Thoracic aorta (tissue), 2 donors: Measurements from ENCODE around the gene AFDN. TPM values are rescaled to one million over a fixed set of nuclear protein-coding genes. Genes with fewer than 3 reads are reported as not detected.

Source experiments
- ATAC-seq: fragments of 150-250 bp; one replicate; pipeline ENCODE4 v1.8.0; 2017; ENCODE audit warnings: low read depth; ENCODE audit not compliant: insufficient number of reproducible peaks, low FRiP score
- DNase-seq: peaks from one replicate; pipeline ENCODE4 v3.0.0-alpha.2; 2020; ENCODE audit warnings: low spot score
- H3K27ac ChIP-seq, 2 donors: fragments of 200-600 bp; sonication (generic); 1 replicate in 1 of 2; 2 replicates in 1 of 2; pipeline ENCODE4 v1.5.1; 2016; ENCODE audit warnings: mild to moderate bottlenecking in 2 of 2, moderate library complexity in 2 of 2
- H3K27me3 ChIP-seq: fragments of 200-600 bp; sonication (generic); replicated peaks from 2 replicates; pipeline ENCODE4 v1.6.0; 2016; ENCODE audit warnings: mild to moderate bottlenecking; ENCODE audit not compliant: insufficient read depth
- H3K36me3 ChIP-seq: fragments of 200-600 bp; sonication (generic); one replicate; pipeline ENCODE4 v1.5.1; 2016
- H3K4me1 ChIP-seq, 2 donors: fragments of 200-600 bp; sonication (generic); 1 replicate in 1 of 2; 2 replicates in 1 of 2; pipeline versions ENCODE4 v1.5.1 to v1.6.0; 2016; ENCODE audit warnings: low read depth in 2 of 2, mild to moderate bottlenecking in 1 of 2; ENCODE audit not compliant: control insufficient read depth in 1 of 2
- H3K4me3 ChIP-seq: fragments of 200-600 bp; sonication (generic); 2 replicates; pipeline ENCODE4 v1.5.1; 2016; ENCODE audit warnings: mild to moderate bottlenecking
- H3K9me3 ChIP-seq: fragments of 200-600 bp; sonication (generic); 2 replicates; pipeline ENCODE4 v1.5.1; 2016
- total RNA-seq, 2 donors: library from RNA; depleted of rRNA; stranded (reverse); fragments of >200 nt; gene quantifications; one replicate each; pipeline versions ENCODE4 v1.1.0 to v1.2.3, GENCODE V29; 2016
- TF ChIP-seq, protein P1 (sequence below): fragments of 200-600 bp; sonication (generic); IDR thresholded peaks from one replicate; pipeline ENCODE4 v1.5.1; 2019; ENCODE audit warnings: antibody characterized with exemption

The AFDN gene
- total RNA-seq, 2 donors from 2014 or later = 70.5 to 79.5 TPM

DNA sequence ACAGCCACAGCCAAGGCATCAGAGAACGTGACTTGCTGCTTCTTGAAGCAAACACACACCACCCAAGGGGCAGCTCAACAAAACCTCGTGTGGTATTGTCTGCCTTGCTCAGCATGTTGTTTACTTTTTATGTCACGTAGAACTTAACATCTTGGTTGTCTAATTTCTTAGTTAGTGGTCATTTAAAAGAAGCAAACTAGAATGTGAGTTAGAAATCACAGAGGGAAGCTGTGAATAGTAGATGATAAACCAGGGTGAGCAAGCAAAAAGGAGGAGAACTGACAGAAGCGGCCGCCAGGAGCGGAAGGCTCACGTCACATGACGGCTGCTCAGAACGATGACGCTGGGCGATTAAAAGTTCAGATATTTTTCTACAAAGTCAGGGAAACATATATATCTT, 119.3 kb downstream of the AFDN start:
- Histone ChIP-seq H3K9me3 (no peaks in the 10 kb centered on the region), H3K27me3 (no peaks in the 10 kb centered on the region), H3K4me3 (no peak overlapping the region), H3K27ac (no peak overlapping the region), H3K36me3 (peaks cover 21% of the 10 kb centered on the region), H3K4me1 (no peaks in the 10 kb centered on the region)
- TF ChIP-seq, protein P1, sequence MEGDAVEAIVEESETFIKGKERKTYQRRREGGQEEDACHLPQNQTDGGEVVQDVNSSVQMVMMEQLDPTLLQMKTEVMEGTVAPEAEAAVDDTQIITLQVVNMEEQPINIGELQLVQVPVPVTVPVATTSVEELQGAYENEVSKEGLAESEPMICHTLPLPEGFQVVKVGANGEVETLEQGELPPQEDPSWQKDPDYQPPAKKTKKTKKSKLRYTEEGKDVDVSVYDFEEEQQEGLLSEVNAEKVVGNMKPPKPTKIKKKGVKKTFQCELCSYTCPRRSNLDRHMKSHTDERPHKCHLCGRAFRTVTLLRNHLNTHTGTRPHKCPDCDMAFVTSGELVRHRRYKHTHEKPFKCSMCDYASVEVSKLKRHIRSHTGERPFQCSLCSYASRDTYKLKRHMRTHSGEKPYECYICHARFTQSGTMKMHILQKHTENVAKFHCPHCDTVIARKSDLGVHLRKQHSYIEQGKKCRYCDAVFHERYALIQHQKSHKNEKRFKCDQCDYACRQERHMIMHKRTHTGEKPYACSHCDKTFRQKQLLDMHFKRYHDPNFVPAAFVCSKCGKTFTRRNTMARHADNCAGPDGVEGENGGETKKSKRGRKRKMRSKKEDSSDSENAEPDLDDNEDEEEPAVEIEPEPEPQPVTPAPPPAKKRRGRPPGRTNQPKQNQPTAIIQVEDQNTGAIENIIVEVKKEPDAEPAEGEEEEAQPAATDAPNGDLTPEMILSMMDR = no peak
- DNase-seq (no peak), ATAC-seq (no peak)

DNA sequence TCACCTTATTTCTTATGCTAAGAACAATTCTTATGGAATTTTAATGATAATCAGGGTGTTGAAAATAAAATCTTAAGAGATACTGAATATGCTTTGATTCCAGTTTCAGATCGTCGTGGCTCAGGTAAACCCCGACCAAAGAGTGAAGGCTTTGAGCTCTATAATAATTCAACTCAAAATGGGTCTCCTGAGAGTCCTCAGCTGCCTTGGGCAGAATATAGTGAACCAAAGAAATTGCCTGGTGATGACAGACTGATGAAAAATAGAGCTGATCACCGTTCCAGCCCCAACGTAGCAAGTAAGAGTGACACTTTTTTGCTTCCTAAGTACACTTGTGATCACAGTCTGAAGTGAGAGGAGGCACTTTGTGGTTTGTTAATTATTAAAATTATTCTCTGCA, 119.9 kb downstream of the AFDN start:
- Histone ChIP-seq H3K4me3 (no peak overlapping the region), H3K9me3 (no peaks in the 10 kb centered on the region), H3K27ac (no peak overlapping the region), H3K36me3 (peaks cover 27% of the 10 kb centered on the region), H3K27me3 (no peaks in the 10 kb centered on the region), H3K4me1 (no peaks in the 10 kb centered on the region)
- ATAC-seq = no peak
- TF ChIP-seq, protein P1 = no peak
- DNase-seq = no peak

DNA sequence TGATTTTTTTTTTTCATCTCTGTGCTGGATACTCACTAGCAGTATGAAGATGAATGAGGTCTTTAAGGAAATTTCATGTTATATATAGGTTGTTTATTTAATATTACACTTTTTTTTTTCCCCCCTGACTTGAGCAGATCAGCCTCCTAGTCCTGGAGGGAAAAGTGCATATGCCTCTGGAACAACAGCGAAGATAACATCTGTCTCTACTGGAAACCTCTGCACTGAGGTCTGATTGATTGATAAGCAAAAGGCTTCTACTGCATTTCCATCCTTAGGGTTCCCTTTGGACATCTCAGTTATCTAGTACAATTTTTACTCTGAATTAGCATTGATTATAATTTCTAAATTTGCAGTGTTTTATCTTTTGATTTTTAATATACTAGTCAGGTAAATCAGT, 121.0 kb downstream of the AFDN start:
- DNase-seq = no peak
- ATAC-seq = no peak
- Histone ChIP-seq H3K36me3 (peaks cover 35% of the 10 kb centered on the region), H3K27me3 (no peaks in the 10 kb centered on the region), H3K27ac (no peak overlapping the region), H3K4me1 (no peaks in the 10 kb centered on the region), H3K9me3 (no peaks in the 10 kb centered on the region), H3K4me3 (no peak overlapping the region)
- TF ChIP-seq, protein P1 = no peak

DNA sequence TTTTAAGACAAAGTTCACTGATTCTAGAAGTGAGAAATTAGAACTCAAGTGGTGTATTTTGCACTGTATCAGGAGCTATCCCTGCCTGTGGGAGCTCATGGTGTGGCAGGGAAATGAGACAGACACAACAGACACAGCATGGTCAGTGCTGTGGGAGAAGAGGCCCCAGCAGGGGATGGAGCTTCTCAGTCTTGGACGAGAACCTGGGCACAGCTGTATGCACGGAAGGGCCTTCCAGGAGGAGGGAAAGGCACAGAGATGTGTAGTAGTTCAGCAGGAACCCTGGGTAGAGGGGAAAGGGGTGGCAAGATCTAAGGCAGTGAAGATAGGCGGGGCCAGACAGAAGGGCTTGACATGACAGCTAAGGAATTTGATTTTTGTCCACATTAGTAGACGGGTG, 122.0 kb downstream of the AFDN start:
- Histone ChIP-seq H3K4me1 (no peaks in the 10 kb centered on the region), H3K36me3 (peaks cover 32% of the 10 kb centered on the region), H3K27me3 (no peaks in the 10 kb centered on the region), H3K9me3 (no peaks in the 10 kb centered on the region), H3K27ac (no peak overlapping the region), H3K4me3 (no peak overlapping the region)
- DNase-seq = no peak
- TF ChIP-seq, protein P1 = no peak
- ATAC-seq = no peak

DNA sequence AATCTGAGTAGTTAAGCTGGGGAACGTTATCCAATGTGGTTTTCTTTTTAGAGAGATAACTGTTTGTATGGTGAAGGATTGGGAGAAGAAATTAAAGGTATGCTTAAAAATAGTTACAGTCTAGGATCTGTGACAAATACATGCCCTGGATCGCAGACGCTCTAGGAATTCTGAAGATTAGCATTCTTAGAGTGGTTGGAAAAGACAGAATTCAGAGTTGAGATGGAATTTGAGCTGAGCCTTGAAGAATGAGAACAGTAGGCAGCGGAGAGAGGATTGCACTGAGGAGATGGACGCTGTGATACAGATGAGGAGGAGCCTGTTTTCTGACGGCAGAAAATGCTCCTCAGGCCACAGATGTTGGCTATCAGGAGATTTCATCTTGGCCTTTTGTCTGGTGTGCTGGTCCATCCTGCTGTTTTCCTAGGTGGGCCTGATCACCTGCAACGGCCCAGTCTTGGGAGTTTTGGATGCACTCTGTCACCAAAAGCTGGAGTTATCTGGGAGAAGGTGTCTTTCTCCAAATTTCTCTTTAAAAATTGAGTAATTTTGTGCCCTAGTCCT, 122.5 kb downstream of the AFDN start:
- Histone ChIP-seq H3K27ac (no peak overlapping the region), H3K4me1 (no peaks in the 10 kb centered on the region), H3K36me3 (peaks cover 32% of the 10 kb centered on the region), H3K9me3 (no peaks in the 10 kb centered on the region), H3K4me3 (no peak overlapping the region), H3K27me3 (no peaks in the 10 kb centered on the region)
- TF ChIP-seq, protein P1 = no peak
- ATAC-seq = no peak
- DNase-seq = no peak
